ENCODE measurements around the gene B2M.

- no peak for TF ChIP-seq MAX (IDR thresholded peaks at IDR 0.05; ENCODE audit: low read depth, low read length)
- no peak for TF ChIP-seq POLR2A (IDR thresholded peaks at IDR 0.05; ENCODE audit: extremely low read depth, insufficient read length)
- peak; percentile 52 for TF ChIP-seq CTCF (IDR thresholded peaks at IDR 0.05; ENCODE audit: low read depth, low read length)
- peak; percentile 19; the same call in 1 of the 2 replicates for TF ChIP-seq MYC (IDR thresholded peaks at IDR 0.05; ENCODE audit: low read depth, low read length)
Measured at GRCh38 chr15:44738340-44738984, 27.1 kb downstream of the B2M start.

Data from NB4 (cell line).